Neural cell (in vitro differentiated cells): ENCODE results near the gene TDRD15.

Source experiments
- EZH2 ChIP-seq: fragments of 200-600, 300-800 bp; shearing (Covaris generic), sonication (generic); IDR thresholded peaks from 2 replicates; pipeline ENCODE4 v1.6.1; 2014; ENCODE audit warnings: antibody characterized with exemption, low read length, borderline replicate concordance, mild to moderate bottlenecking; ENCODE audit not compliant: insufficient read depth, poor library complexity, severe bottlenecking
- POLR2AphosphoS5 ChIP-seq: IDR thresholded peaks from 2 replicates; pipeline ENCODE4 v1.6.1; 2012
- RAD21 ChIP-seq: fragments of 450-650 bp; conservative IDR thresholded peaks from 2 replicates; pipeline ENCODE4 v1.6.1; 2014; ENCODE audit warnings: antibody characterized with exemption, mild to moderate bottlenecking, moderate library complexity
- TAF1 ChIP-seq: IDR thresholded peaks from 2 replicates; pipeline ENCODE4 v1.6.1; 2012; ENCODE audit warnings: low read depth
- TF ChIP-seq, protein P1 (sequence below): fragments of 450-650 bp; IDR thresholded peaks from 2 replicates; pipeline ENCODE4 v1.5.1; 2014; ENCODE audit warnings: antibody characterized with exemption, mild to moderate bottlenecking, moderate library complexity; ENCODE audit not compliant: poor library complexity, severe bottlenecking

DNA sequence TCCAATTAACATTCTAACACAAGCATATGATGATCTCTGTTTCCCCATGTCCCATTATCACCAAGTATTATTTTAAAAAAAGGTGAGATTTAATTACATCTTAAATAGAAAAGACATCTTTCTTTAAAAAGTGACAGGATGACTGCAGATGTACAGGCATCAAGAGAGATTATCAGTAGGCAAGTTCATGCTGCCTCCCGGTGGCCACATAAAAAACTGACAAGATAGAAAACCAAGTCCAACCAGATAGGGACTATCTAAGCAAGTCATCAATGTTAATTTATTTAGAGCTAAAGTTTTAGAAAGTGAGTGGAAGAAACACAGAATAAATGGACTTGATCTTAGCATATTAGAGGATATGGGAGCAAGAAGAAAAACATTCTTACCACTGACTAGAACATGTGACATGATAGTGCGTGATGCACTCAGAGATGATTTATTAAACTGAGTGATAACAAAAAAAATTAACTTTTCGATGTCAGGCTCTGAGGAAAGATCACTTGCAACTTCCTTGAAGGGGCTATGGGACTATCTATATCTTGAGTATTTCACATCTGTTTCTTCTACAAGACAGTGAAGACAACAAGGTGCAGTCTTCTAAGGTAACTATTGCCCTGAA is 5.4 kb upstream of the TDRD15 start:
- TF ChIP-seq, protein P1, sequence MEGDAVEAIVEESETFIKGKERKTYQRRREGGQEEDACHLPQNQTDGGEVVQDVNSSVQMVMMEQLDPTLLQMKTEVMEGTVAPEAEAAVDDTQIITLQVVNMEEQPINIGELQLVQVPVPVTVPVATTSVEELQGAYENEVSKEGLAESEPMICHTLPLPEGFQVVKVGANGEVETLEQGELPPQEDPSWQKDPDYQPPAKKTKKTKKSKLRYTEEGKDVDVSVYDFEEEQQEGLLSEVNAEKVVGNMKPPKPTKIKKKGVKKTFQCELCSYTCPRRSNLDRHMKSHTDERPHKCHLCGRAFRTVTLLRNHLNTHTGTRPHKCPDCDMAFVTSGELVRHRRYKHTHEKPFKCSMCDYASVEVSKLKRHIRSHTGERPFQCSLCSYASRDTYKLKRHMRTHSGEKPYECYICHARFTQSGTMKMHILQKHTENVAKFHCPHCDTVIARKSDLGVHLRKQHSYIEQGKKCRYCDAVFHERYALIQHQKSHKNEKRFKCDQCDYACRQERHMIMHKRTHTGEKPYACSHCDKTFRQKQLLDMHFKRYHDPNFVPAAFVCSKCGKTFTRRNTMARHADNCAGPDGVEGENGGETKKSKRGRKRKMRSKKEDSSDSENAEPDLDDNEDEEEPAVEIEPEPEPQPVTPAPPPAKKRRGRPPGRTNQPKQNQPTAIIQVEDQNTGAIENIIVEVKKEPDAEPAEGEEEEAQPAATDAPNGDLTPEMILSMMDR: peak; percentile 81
- TF ChIP-seq TAF1 (no peak), POLR2AphosphoS5 (no peak), EZH2 (no peak), RAD21 (peak; percentile 84)
